HCT116 (cell line): Measurements from ENCODE around the gene CDH23. TPM values are rescaled to one million over a fixed set of nuclear protein-coding genes. Genes with fewer than 3 reads are reported as not detected.

ENCODE experiments used
- ATAC-seq: fragments of 200-7000 bp; cut with Tn5 transposase; 2 replicates; pipeline ENCODE4 v1.9.1; 2020; ENCODE audit warnings: mild to moderate bottlenecking, moderate library complexity
- BruUV-seq: library from RNA; stranded (reverse); fragments of 400-500 nt; replicated peaks from 2 replicates; lab custom pipeline; 2021; lab: Mats Ljungman, UMichigan
- CTCF ChIA-PET: fragments of 300-600 bp; sonication (Branson Sonifier 250); formaldehyde crosslinking; loops from one replicate; lab custom pipeline; 2021; ENCODE audit warnings: antibody characterized with exemption; lab: Charles Lee
- POLR2A ChIA-PET: fragments of 300-600, 350-600 bp; sonication (Branson Sonifier 250); formaldehyde crosslinking; loops from one replicate; lab custom pipeline; 2021; ENCODE audit warnings: antibody characterized with exemption; lab: Charles Lee
- RAD21 ChIA-PET, 2 experiments: fragments of 300-600 bp; sonication (Branson Sonifier 250); formaldehyde crosslinking; loops; one replicate each; lab custom pipeline; 2023; ENCODE audit warnings: low total read pairs in 2 of 2; ENCODE audit not compliant: uncharacterized antibody in 2 of 2, unreplicated experiment in 2 of 2, low non-redundant PET in 1 of 2; lab: Charles Lee
- DNase-seq: peaks from one replicate; pipeline ENCODE4 v3.0.0-alpha.2; 2010; ENCODE audit warnings: low read depth, low spot score
- H2AFZ ChIP-seq: fragments of 200-600 bp; shearing (Covaris generic), sonication (generic); 2 replicates; pipeline ENCODE4 v1.6.1; 2017; ENCODE audit warnings: low read depth, mixed run types, mixed read lengths, antibody characterized with exemption, low read length; ENCODE audit not compliant: poor library complexity, severe bottlenecking
- H3K27ac ChIP-seq: 2 replicates; pipeline ENCODE4 v1.5.1; 2012; ENCODE audit warnings: low read depth, low read length
- H3K27me3 ChIP-seq: fragments of 200-600 bp; sonication (generic); 2 replicates; pipeline ENCODE4 v1.6.1; 2016; ENCODE audit warnings: mixed run types, low read length, mixed read lengths; ENCODE audit not compliant: insufficient read depth
- H3K36me3 ChIP-seq, 2 experiments: fragments of 200-500 bp in 1 of 2; fragments of 200-600 bp in 1 of 2; sonication (Bioruptor generic) in 1 of 2; sonication (generic) in 1 of 2; 2 replicates each; pipeline versions ENCODE4 v1.5.1 to v1.6.1; 2014 to 2016; ENCODE audit warnings: low read length in 2 of 2, inconsistent platforms in 1 of 2, mixed read lengths in 1 of 2, mixed run types in 1 of 2; ENCODE audit not compliant: insufficient read depth in 2 of 2, control insufficient read depth in 1 of 2
- H3K4me1 ChIP-seq, 2 experiments: fragments of 200-600 bp in 1 of 2; sonication (generic) in 1 of 2; 2 replicates each; pipeline versions ENCODE4 v1.5.1 to v1.6.1; 2012 to 2017; ENCODE audit warnings: low read length in 2 of 2, inconsistent platforms in 1 of 2, mild to moderate bottlenecking in 1 of 2, mixed read lengths in 1 of 2, mixed run types in 1 of 2, moderate library complexity in 1 of 2; ENCODE audit not compliant: insufficient read depth in 2 of 2, control insufficient read depth in 1 of 2
- H3K4me2 ChIP-seq: fragments of 200-600 bp; sonication (generic); 2 replicates; pipeline ENCODE4 v1.6.1; 2017; ENCODE audit warnings: mixed run types, low read length, mixed read lengths
- H3K4me3 ChIP-seq, 2 experiments: fragments of 200-600 bp in 1 of 2; sonication (generic) in 1 of 2; replicated peaks in 1 of 2; 2 replicates each; pipeline ENCODE4 v1.5.1; 2011 to 2016; ENCODE audit warnings: low read length in 2 of 2, control low read depth in 1 of 2, low read depth in 1 of 2, mild to moderate bottlenecking in 1 of 2, mixed read lengths in 1 of 2, mixed run types in 1 of 2
- H3K79me2 ChIP-seq: fragments of 200-600 bp; sonication (generic); 2 replicates; pipeline ENCODE4 v1.6.1; 2017; ENCODE audit warnings: mild to moderate bottlenecking, mixed run types, low read length, moderate library complexity, mixed read lengths; ENCODE audit not compliant: insufficient read depth
- H3K9ac ChIP-seq: fragments of 200-600 bp; sonication (generic); 2 replicates; pipeline ENCODE4 v1.6.1; 2016; ENCODE audit warnings: low read length, mixed read lengths
- H3K9me2 ChIP-seq: fragments of 200-600 bp; sonication (generic), shearing (Covaris generic); 2 replicates; pipeline ENCODE4 v1.6.1; 2017; ENCODE audit warnings: mixed run types, mild to moderate bottlenecking, moderate library complexity; ENCODE audit not compliant: insufficient read depth
- H3K9me3 ChIP-seq, 2 experiments: fragments of 200-500 bp in 1 of 2; fragments of 200-600 bp in 1 of 2; sonication (Bioruptor generic) in 1 of 2; sonication (generic) in 1 of 2; 2 replicates each; pipeline ENCODE4 v1.6.1; 2014 to 2017; ENCODE audit warnings: low read length in 2 of 2, mixed read lengths in 2 of 2, inconsistent platforms in 1 of 2, low read depth in 1 of 2, mild to moderate bottlenecking in 1 of 2, mixed run types in 1 of 2, moderate library complexity in 1 of 2; ENCODE audit not compliant: control insufficient read depth in 1 of 2, insufficient read depth in 1 of 2
- H4K20me1 ChIP-seq: fragments of 200-600 bp; sonication (generic), shearing (Covaris generic); 2 replicates; pipeline ENCODE4 v1.6.1; 2017; ENCODE audit warnings: mixed run types, mild to moderate bottlenecking, moderate library complexity; ENCODE audit not compliant: insufficient read depth
- CBX3 ChIP-seq: IDR thresholded peaks from 2 replicates; pipeline ENCODE4 v1.6.1; 2012; ENCODE audit warnings: low read depth
- CEBPB ChIP-seq: IDR thresholded peaks from 2 replicates; pipeline ENCODE4 v1.6.1; 2012; ENCODE audit warnings: low read depth
- EGR1 ChIP-seq: IDR thresholded peaks from 2 replicates; pipeline ENCODE4 v1.6.1; 2012; ENCODE audit warnings: low read depth
- ELF1 ChIP-seq: IDR thresholded peaks from 2 replicates; pipeline ENCODE4 v1.6.1; 2012; ENCODE audit warnings: low read depth, borderline replicate concordance
- EZH2 ChIP-seq: fragments of 200-600 bp; sonication (generic); IDR thresholded peaks from 2 replicates; pipeline ENCODE4 v1.6.1; 2017; ENCODE audit warnings: antibody characterized with exemption, mixed run types
- FOSL1 ChIP-seq: IDR thresholded peaks from 2 replicates; pipeline ENCODE4 v1.6.1; 2012; ENCODE audit warnings: low read depth
- JUND ChIP-seq: IDR thresholded peaks from 2 replicates; pipeline ENCODE4 v1.6.1; 2012
- POLR2A ChIP-seq: IDR thresholded peaks from 2 replicates; pipeline ENCODE4 v1.7.0; 2011; ENCODE audit warnings: borderline replicate concordance; ENCODE audit not compliant: insufficient read depth, insufficient read length; ENCODE audit errors: extremely low read depth
- POLR2AphosphoS5 ChIP-seq: IDR thresholded peaks from 2 replicates; pipeline ENCODE4 v1.6.1; 2011; ENCODE audit warnings: mild to moderate bottlenecking, low read depth, low read length, moderate library complexity
- RAD21 ChIP-seq: IDR thresholded peaks from 2 replicates; pipeline ENCODE4 v1.6.1; 2012; ENCODE audit warnings: low read depth, mild to moderate bottlenecking
- SIN3A ChIP-seq: IDR thresholded peaks from 2 replicates; pipeline ENCODE4 v1.6.1; 2012; ENCODE audit warnings: low read depth
- SP1 ChIP-seq: IDR thresholded peaks from 2 replicates; pipeline ENCODE4 v1.6.1; 2012; ENCODE audit warnings: low read depth
- TCF7L2 ChIP-seq: IDR thresholded peaks from 2 replicates; pipeline ENCODE4 v1.7.0; 2011; ENCODE audit warnings: borderline replicate concordance, inconsistent platforms; ENCODE audit not compliant: insufficient read depth, insufficient read length; ENCODE audit errors: extremely low read depth
- intact Hi-C: fragments of 100-400 bp; cut with micrococcal nuclease; formaldehyde crosslinking; loops from 2 replicates; pipeline ENCODE4 v1.10.0; 2022
- total RNA-seq: library from RNA; stranded (reverse); gene quantifications from one replicate; pipeline ENCODE4 v1.2.1, GENCODE V29; 2021; ENCODE audit not compliant: unreplicated experiment
- TF ChIP-seq, protein P1 (sequence below): IDR thresholded peaks from 2 replicates; pipeline ENCODE4 v1.6.1; 2012
- TF ChIP-seq, protein P2 (sequence below): IDR thresholded peaks from 2 replicates; pipeline ENCODE4 v1.6.1; 2012
- TF ChIP-seq, protein P3 (sequence below), 3 experiments: fragments of 200-600 bp in 1 of 3; sonication (generic) in 1 of 3; IDR thresholded peaks in 2 of 3; conservative IDR thresholded peaks in 1 of 3; 2 replicates each; pipeline ENCODE4 v1.5.1; 2012 to 2017; ENCODE audit warnings: low read depth in 2 of 3, low read length in 2 of 3, antibody characterized with exemption in 1 of 3, borderline replicate concordance in 1 of 3, control low read depth in 1 of 3, mild to moderate bottlenecking in 1 of 3, mixed read lengths in 1 of 3, mixed run types in 1 of 3, moderate library complexity in 1 of 3; ENCODE audit not compliant: insufficient read depth in 1 of 3

The CDH23 gene
- total RNA-seq, 1 experiment from 2014 or later: not detected

DNA sequence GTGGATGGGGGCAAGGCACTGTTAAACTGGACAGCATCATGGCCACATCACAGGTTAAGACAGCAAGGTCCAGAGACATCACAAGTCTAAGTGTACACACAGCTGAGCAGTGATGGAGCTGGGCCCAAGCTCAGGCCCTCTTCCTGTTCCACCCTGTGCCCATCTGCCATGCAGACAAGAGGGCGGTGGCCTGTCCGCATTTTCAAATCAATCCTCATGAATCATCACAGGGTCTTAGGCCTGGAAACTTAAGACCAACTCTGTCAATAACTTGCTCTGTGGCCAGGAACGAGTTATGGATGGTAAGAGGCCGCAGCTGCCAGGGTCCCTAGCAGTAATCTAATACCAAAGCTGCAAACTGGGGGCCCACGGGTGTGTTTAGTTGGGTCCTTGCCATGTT is 319.7 kb downstream of the CDH23 start:
- ATAC-seq: no peak
- no peak for DNase-seq
- no peaks in the 10 kb centered on the region for H3K79me2 ChIP-seq
- ChIA-PET POLR2A (no interaction called here), CTCF (interaction anchor here (1.8 kb wide), 1 partner anchor 8 kb away, joined by 8 read pairs; no protein-coding TSS in a partner anchor), RAD21 (no interaction called here)
- peaks cover 0 to 10% of the 10 kb centered on the region in 2 experiments; a peak in 2 of 4 replicates for H3K4me1 ChIP-seq
- H3K9ac ChIP-seq: no peak overlapping the region
- no peak overlapping the region for H3K4me2 ChIP-seq
- H3K36me3 ChIP-seq: no peaks in the 10 kb centered on the region
- H3K9me3 ChIP-seq: no peaks in the 10 kb centered on the region
- H3K27me3 ChIP-seq: no peaks in the 10 kb centered on the region
- H3K4me3 ChIP-seq: no peak overlapping the region
- intact Hi-C loops: no loop called here
- BruUV-seq: no TSS peak
- no peaks in the 10 kb centered on the region for H3K9me2 ChIP-seq
- TF ChIP-seq SIN3A (no peak), POLR2AphosphoS5 (no peak), EGR1 (no peak), RAD21 (no peak), POLR2A (no peak), SP1 (no peak), EZH2 (no peak), FOSL1 (no peak), CEBPB (no peak), JUND (no peak), ELF1 (no peak), TCF7L2 (no peak), CBX3 (no peak)
- TF ChIP-seq, protein P1, sequence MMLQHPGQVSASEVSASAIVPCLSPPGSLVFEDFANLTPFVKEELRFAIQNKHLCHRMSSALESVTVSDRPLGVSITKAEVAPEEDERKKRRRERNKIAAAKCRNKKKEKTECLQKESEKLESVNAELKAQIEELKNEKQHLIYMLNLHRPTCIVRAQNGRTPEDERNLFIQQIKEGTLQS: no peak
- TF ChIP-seq, protein P2, sequence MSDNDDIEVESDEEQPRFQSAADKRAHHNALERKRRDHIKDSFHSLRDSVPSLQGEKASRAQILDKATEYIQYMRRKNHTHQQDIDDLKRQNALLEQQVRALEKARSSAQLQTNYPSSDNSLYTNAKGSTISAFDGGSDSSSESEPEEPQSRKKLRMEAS: no peak
- TF ChIP-seq, protein P3, sequence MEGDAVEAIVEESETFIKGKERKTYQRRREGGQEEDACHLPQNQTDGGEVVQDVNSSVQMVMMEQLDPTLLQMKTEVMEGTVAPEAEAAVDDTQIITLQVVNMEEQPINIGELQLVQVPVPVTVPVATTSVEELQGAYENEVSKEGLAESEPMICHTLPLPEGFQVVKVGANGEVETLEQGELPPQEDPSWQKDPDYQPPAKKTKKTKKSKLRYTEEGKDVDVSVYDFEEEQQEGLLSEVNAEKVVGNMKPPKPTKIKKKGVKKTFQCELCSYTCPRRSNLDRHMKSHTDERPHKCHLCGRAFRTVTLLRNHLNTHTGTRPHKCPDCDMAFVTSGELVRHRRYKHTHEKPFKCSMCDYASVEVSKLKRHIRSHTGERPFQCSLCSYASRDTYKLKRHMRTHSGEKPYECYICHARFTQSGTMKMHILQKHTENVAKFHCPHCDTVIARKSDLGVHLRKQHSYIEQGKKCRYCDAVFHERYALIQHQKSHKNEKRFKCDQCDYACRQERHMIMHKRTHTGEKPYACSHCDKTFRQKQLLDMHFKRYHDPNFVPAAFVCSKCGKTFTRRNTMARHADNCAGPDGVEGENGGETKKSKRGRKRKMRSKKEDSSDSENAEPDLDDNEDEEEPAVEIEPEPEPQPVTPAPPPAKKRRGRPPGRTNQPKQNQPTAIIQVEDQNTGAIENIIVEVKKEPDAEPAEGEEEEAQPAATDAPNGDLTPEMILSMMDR (IDR thresholded peaks at IDR 0.05 in 2 of 3, conservative IDR thresholded peaks at IDR 0.05 in 1 of 3; ENCODE audit: borderline replicate concordance in 1 of 3, insufficient read depth in 1 of 3, low read depth in 2 of 3, low read length in 2 of 3): no peak
- no peak overlapping the region for H3K27ac ChIP-seq
- no peaks in the 10 kb centered on the region for H4K20me1 ChIP-seq
- H2AFZ ChIP-seq: no peak overlapping the region
